Keratinocyte (primary cell): ENCODE data around the gene SLC6A9. TPM values are rescaled to one million over a fixed set of nuclear protein-coding genes. Genes with fewer than 3 reads are reported as not detected.

Source experiments
- DNase-seq: peaks from one replicate; pipeline ENCODE4 v3.0.0-alpha.2; 2011; ENCODE audit warnings: low read depth, missing footprints, low spot score
- FAIRE-seq: peaks from 2 replicates; lab custom pipeline; 2011; peaks lifted over from hg19 to GRCh38; lab: Jason Lieb, UNC
- H2AFZ ChIP-seq: 2 replicates; pipeline ENCODE4 v1.6.0; 2012; ENCODE audit warnings: low read length, control low read depth, inconsistent platforms; ENCODE audit not compliant: control insufficient read depth
- H3K27ac ChIP-seq: 2 replicates; pipeline ENCODE4 v1.5.1; 2011; ENCODE audit warnings: low read length; ENCODE audit not compliant: control insufficient read depth, insufficient read depth
- H3K27me3 ChIP-seq: 3 replicates; pipeline ENCODE4 v1.6.0; 2011; ENCODE audit warnings: low read length; ENCODE audit not compliant: control insufficient read depth, insufficient read depth; ENCODE audit errors: extremely low read depth
- H3K36me3 ChIP-seq, 2 experiments: 2 replicates in 1 of 2; 3 replicates in 1 of 2; pipeline ENCODE4 v1.5.1; 2011; ENCODE audit warnings: low read length in 2 of 2, mild to moderate bottlenecking in 1 of 2; ENCODE audit not compliant: control insufficient read depth in 2 of 2, insufficient read depth in 2 of 2; ENCODE audit errors: extremely low read depth in 1 of 2
- H3K4me1 ChIP-seq: 3 replicates; pipeline ENCODE4 v1.5.1; 2011; ENCODE audit warnings: low read length; ENCODE audit not compliant: control insufficient read depth, insufficient read depth; ENCODE audit errors: extremely low read depth
- H3K4me2 ChIP-seq: 3 replicates; pipeline ENCODE4 v1.6.0; 2011; ENCODE audit warnings: low read depth, low read length; ENCODE audit not compliant: control insufficient read depth, insufficient read depth; ENCODE audit errors: extremely low read depth
- H3K4me3 ChIP-seq, 3 experiments: fragments of 200-600 bp in 1 of 3; sonication (generic) in 1 of 3; 2 replicates in 2 of 3; 3 replicates in 1 of 3; pipeline ENCODE4 v1.5.1; 2011 to 2016; ENCODE audit warnings: low read length in 3 of 3, mild to moderate bottlenecking in 3 of 3, control low read depth in 2 of 3, inconsistent platforms in 1 of 3, low read depth in 1 of 3, mixed read lengths in 1 of 3, mixed run types in 1 of 3, moderate library complexity in 1 of 3; ENCODE audit not compliant: control insufficient read depth in 2 of 3, insufficient read depth in 2 of 3; ENCODE audit errors: extremely low read depth in 1 of 3
- H3K79me2 ChIP-seq: 2 replicates; pipeline ENCODE4 v1.6.0; 2012; ENCODE audit warnings: low read length; ENCODE audit not compliant: control insufficient read depth, insufficient read depth
- H3K9ac ChIP-seq: 3 replicates; pipeline ENCODE4 v1.6.0; 2011; ENCODE audit warnings: low read length; ENCODE audit not compliant: control insufficient read depth, insufficient read depth; ENCODE audit errors: extremely low read depth
- H3K9me1 ChIP-seq: 3 replicates; pipeline ENCODE4 v1.6.0; 2011; ENCODE audit warnings: low read length; ENCODE audit not compliant: control insufficient read depth, insufficient read depth; ENCODE audit errors: extremely low read depth
- H3K9me3 ChIP-seq: 2 replicates; pipeline ENCODE4 v1.5.1; 2012; ENCODE audit warnings: low read depth, low read length; ENCODE audit not compliant: control insufficient read depth
- H4K20me1 ChIP-seq: 3 replicates; pipeline ENCODE4 v1.6.0; 2011; ENCODE audit warnings: low read length; ENCODE audit not compliant: control insufficient read depth, insufficient read depth; ENCODE audit errors: extremely low read depth
- EZH2 ChIP-seq: IDR thresholded peaks from one replicate; pipeline ENCODE4 v1.6.1; 2012; ENCODE audit warnings: inconsistent platforms, mild to moderate bottlenecking, low read length, moderate library complexity
- dilution Hi-C: fragments of 300-500 bp; cut with MboI; formaldehyde crosslinking; loops from one replicate; pipeline ENCODE4 v1.7.0; 2020; ENCODE audit warnings: low sequenced_read_pairs; ENCODE audit not compliant: extremely low pct_ligation_motif_present
- polyA plus RNA-seq, 5 experiments: library from polyadenylated mRNA; depleted of rRNA in 3 of 5; stranded (reverse) in 3 of 5; stranded (forward) in 1 of 5; unstranded in 1 of 5; fragments of >200 nt; gene quantifications; 1 replicate in 1 of 5; 2 replicates in 3 of 5; 3 replicates in 1 of 5; pipeline versions ENCODE4 v1.2.1 to v1.2.3, GENCODE V29; 2011 to 2012; ENCODE audit warnings: missing spikeins in 2 of 5, low read depth in 1 of 5, low replicate concordance in 1 of 5
- TF ChIP-seq, protein P1 (sequence below), 3 experiments: IDR thresholded peaks in 1 of 3; conservative IDR thresholded peaks in 1 of 3; optimal IDR thresholded peaks in 1 of 3; 2 replicates in 2 of 3; 3 replicates in 1 of 3; pipeline versions ENCODE3 to v1.5.1; 2011; ENCODE audit warnings: low read length in 3 of 3, mild to moderate bottlenecking in 3 of 3, moderate library complexity in 2 of 3, control low read depth in 1 of 3, inconsistent platforms in 1 of 3; ENCODE audit not compliant: insufficient read depth in 2 of 3; ENCODE audit errors: extremely low read depth in 1 of 3

Gene SLC6A9
- polyA plus RNA-seq, 1 donor (not counting 4 experiments of a cell fraction or from before 2014, with no cell fraction given) = 5.3 TPM

DNA sequence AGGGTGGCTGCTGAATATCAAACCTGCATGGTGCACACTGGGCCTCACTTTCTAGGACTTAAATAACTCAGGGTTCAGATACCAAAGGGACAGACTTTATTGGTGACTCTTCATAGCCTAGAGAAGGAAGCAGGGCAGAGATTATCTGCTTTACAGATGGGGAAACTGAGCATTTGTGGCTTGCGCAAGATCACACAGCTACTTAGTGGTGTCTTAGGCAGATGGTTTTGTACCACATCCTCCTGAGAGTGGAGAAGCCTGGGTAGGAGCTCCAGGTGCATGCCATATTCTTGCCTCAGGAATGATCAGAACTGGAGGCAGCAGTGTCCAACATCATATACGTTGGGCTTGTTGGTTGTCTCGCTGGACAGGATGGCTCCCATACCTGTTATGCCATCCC, 68.3 kb downstream of the SLC6A9 start:
- H3K36me3 ChIP-seq = peaks cover 45 to 46% of the 10 kb centered on the region in 2 experiments
- no peak overlapping the region for H3K4me2 ChIP-seq
- no peak overlapping the region for H2AFZ ChIP-seq
- no peaks in the 10 kb centered on the region for H3K27me3 ChIP-seq
- FAIRE-seq = no peak
- DNase-seq = no peak
- H3K79me2 ChIP-seq = no peaks in the 10 kb centered on the region
- TF ChIP-seq, protein P1, sequence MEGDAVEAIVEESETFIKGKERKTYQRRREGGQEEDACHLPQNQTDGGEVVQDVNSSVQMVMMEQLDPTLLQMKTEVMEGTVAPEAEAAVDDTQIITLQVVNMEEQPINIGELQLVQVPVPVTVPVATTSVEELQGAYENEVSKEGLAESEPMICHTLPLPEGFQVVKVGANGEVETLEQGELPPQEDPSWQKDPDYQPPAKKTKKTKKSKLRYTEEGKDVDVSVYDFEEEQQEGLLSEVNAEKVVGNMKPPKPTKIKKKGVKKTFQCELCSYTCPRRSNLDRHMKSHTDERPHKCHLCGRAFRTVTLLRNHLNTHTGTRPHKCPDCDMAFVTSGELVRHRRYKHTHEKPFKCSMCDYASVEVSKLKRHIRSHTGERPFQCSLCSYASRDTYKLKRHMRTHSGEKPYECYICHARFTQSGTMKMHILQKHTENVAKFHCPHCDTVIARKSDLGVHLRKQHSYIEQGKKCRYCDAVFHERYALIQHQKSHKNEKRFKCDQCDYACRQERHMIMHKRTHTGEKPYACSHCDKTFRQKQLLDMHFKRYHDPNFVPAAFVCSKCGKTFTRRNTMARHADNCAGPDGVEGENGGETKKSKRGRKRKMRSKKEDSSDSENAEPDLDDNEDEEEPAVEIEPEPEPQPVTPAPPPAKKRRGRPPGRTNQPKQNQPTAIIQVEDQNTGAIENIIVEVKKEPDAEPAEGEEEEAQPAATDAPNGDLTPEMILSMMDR (optimal IDR thresholded peaks at IDR 0.05 in 1 of 3, IDR thresholded peaks at IDR 0.05 in 1 of 3, conservative IDR thresholded peaks at IDR 0.05 in 1 of 3; ENCODE audit: extremely low read depth in 1 of 3, insufficient read depth in 2 of 3, low read length in 3 of 3) = no peak
- no peak for TF ChIP-seq EZH2
- no peak overlapping the region for H3K27ac ChIP-seq
- dilution Hi-C loops = no loop called here
- H3K4me3 ChIP-seq = no peak overlapping the region
- no peaks in the 10 kb centered on the region for H4K20me1 ChIP-seq
- H3K9ac ChIP-seq = no peak overlapping the region
- H3K9me1 ChIP-seq = no peaks in the 10 kb centered on the region
- no peaks in the 10 kb centered on the region for H3K4me1 ChIP-seq
- H3K9me3 ChIP-seq = no peaks in the 10 kb centered on the region

DNA sequence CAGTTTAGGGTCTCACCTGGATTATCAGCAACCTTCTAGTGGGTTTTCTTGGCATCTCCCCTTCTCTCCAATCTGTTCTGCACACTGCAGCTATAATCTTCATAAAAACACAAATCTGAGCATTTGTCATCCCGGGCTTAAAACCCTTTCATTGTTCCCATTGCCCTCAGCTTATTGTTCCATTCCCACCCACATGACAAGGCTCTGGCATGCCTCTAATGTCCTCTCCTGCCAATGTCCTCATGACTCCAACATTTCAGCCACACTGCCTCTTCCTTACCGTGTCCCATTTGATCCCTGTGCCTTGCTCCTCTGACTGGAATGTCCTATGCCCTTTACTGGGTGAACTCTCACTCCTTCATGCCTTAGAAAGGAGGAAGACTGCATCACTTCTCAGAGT, 68.9 kb downstream of the SLC6A9 start:
- no peaks in the 10 kb centered on the region for H3K79me2 ChIP-seq
- no peaks in the 10 kb centered on the region for H3K27me3 ChIP-seq
- peaks cover 47 to 52% of the 10 kb centered on the region in 2 experiments for H3K36me3 ChIP-seq
- H3K4me1 ChIP-seq = no peaks in the 10 kb centered on the region
- H4K20me1 ChIP-seq = no peaks in the 10 kb centered on the region
- DNase-seq (no peak), FAIRE-seq (no peak)
- TF ChIP-seq, protein P1 (optimal IDR thresholded peaks at IDR 0.05 in 1 of 3, IDR thresholded peaks at IDR 0.05 in 1 of 3, conservative IDR thresholded peaks at IDR 0.05 in 1 of 3; ENCODE audit: extremely low read depth in 1 of 3, insufficient read depth in 2 of 3, low read length in 3 of 3) = no peak
- no peak for TF ChIP-seq EZH2
- H3K9me1 ChIP-seq = no peaks in the 10 kb centered on the region
- H3K9me3 ChIP-seq = no peaks in the 10 kb centered on the region
- H3K4me2 ChIP-seq = no peak overlapping the region
- H3K27ac ChIP-seq = no peak overlapping the region
- H3K9ac ChIP-seq = no peak overlapping the region
- dilution Hi-C loops = no loop called here
- no peak overlapping the region for H2AFZ ChIP-seq
- H3K4me3 ChIP-seq = no peak overlapping the region
